ENCODE measurements around the gene FAM222A. TPM values are rescaled to one million over a fixed set of nuclear protein-coding genes. Genes with fewer than 3 reads are reported as not detected.

FAM222A gene
- total and polyA plus RNA-seq, 7 donors, result 1.1 to 3.3 (median 2.1) TPM

- Histone ChIP-seq H3K27ac (no peak overlapping the region), H3K27me3 (peaks cover 0 to 12% (median 6%) of the 10 kb centered on the region in 3 donors), H3K4me3 (no peak overlapping the region), H3K9me3 (no peaks in the 10 kb centered on the region), H3K4me1 (no peaks in the 10 kb centered on the region), H3K36me3 (no peaks in the 10 kb centered on the region)
- TF ChIP-seq, protein P1, sequence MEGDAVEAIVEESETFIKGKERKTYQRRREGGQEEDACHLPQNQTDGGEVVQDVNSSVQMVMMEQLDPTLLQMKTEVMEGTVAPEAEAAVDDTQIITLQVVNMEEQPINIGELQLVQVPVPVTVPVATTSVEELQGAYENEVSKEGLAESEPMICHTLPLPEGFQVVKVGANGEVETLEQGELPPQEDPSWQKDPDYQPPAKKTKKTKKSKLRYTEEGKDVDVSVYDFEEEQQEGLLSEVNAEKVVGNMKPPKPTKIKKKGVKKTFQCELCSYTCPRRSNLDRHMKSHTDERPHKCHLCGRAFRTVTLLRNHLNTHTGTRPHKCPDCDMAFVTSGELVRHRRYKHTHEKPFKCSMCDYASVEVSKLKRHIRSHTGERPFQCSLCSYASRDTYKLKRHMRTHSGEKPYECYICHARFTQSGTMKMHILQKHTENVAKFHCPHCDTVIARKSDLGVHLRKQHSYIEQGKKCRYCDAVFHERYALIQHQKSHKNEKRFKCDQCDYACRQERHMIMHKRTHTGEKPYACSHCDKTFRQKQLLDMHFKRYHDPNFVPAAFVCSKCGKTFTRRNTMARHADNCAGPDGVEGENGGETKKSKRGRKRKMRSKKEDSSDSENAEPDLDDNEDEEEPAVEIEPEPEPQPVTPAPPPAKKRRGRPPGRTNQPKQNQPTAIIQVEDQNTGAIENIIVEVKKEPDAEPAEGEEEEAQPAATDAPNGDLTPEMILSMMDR (IDR thresholded peaks at IDR 0.05), result no peak
- TF ChIP-seq POLR2AphosphoS5 (IDR thresholded peaks at IDR 0.05), result no peak
- intact Hi-C loops (cut with DNase I), result no loop called here
- DNase-seq, result no peak
- WGBS, 2 donors, result 66 to 67% methylated on average over 7 of the region's 7 CpGs
Measured at GRCh38 chr12:109703684-109704083, 9.9 kb upstream of the FAM222A start.

DNA sequence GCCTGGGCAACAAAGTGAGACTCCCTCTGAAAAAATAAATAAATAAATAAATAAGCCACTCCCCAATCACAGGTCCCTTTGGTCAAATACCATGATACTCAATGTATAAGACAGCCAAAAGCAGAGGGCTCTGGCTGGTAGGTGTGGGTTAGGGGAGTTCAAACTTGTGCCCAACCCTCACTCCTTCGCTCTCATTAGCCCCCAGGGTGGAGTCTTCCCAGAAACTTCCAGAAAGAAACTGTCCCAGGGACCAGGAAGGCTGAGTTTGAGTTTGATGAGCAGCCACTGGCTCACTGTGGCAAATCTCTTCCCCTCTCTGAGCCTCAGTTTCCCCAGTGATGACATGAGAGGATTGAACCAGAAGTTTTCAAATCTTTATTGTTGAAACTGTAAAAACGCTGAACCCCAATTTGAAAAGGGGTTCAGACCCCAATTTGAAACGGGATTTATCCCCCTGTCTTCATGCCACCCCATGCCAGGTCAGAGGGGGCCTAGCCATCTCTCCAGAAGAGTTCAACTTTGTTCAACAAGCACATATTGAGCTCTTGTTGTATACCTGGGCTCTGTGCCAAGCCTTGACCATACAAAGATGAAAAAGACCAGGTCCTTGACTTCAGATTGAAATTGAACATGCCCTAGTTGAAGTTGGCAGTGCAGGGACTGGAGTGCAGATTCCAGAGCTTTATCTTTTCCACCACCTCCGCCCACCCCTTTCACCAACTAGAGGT lies 9.1 kb upstream of the FAM222A start:
- Histone ChIP-seq H3K36me3 (no peaks in the 10 kb centered on the region), H3K27me3 (peaks cover 0 to 12% (median 6%) of the 10 kb centered on the region in 3 donors), H3K4me3 (no peak overlapping the region), H3K27ac (no peak overlapping the region), H3K9me3 (no peaks in the 10 kb centered on the region), H3K4me1 (no peaks in the 10 kb centered on the region)
- intact Hi-C loops (cut with DNase I), result no loop called here
- 83 to 84% methylated on average over 4 of the region's 4 CpGs for WGBS, 2 donors
- TF ChIP-seq, protein P1 (IDR thresholded peaks at IDR 0.05), result no peak
- TF ChIP-seq POLR2A (IDR thresholded peaks at IDR 0.05), result no peak
- no peak for TF ChIP-seq EP300 (IDR thresholded peaks at IDR 0.05)
- no peak for TF ChIP-seq POLR2AphosphoS5 (IDR thresholded peaks at IDR 0.05)
- no peak for DNase-seq

DNA sequence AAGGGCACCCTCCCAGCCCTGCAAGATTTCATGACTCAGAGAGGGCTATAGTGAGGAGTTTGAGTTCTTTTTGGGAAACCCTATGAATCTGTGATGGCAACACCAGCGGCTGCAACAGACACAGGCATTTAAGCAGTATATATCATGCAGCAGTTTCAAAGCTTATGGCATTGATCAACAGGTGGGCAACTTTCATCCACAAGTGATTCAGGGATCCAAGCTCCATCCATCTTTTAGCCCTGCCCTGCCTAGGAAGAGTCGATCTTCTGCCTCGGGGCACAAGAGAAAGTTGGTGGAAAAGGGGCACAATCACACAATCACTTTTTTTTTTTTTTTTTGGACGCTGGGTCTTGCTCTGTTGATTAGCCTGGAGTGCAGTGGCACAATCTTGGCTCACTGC lies 8.3 kb upstream of the FAM222A start:
- H3K4me3 ChIP-seq, result no peak overlapping the region
- WGBS, 2 donors, result 83 to 84% methylated on average over 4 of the region's 4 CpGs
- H3K36me3 ChIP-seq, result no peaks in the 10 kb centered on the region
- no peaks in the 10 kb centered on the region for H3K9me3 ChIP-seq
- DNase-seq, result no peak
- H3K27ac ChIP-seq, result no peak overlapping the region
- TF ChIP-seq, protein P1 (IDR thresholded peaks at IDR 0.05), result no peak
- TF ChIP-seq POLR2AphosphoS5 (IDR thresholded peaks at IDR 0.05) (no peak), EP300 (IDR thresholded peaks at IDR 0.05) (no peak), POLR2A (IDR thresholded peaks at IDR 0.05) (no peak)
- no peaks in the 10 kb centered on the region for H3K4me1 ChIP-seq
- intact Hi-C loops (cut with DNase I), result no loop called here
- peaks cover 0 to 18% (median 6%) of the 10 kb centered on the region in 3 donors for H3K27me3 ChIP-seq

DNA sequence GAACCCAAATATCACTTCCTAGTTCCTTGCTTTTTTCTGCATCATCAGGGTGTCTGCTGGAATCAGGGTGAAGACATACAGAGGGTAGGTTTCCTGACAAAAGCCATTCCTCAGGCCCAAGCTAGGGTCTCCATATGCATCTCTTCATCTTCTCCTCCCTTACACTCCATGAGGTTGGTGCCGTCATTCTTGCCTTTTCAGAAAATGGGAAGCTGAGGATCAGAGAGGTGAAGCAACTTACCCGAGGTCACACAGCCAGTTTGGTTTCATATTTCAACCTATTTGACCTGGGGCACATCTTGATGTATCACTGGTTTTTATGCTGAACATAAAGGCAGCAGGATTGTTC lies 7.3 kb upstream of the FAM222A start:
- DNase-seq, result no peak
- Histone ChIP-seq H3K4me1 (no peaks in the 10 kb centered on the region), H3K27ac (no peak overlapping the region), H3K36me3 (no peaks in the 10 kb centered on the region), H3K9me3 (no peaks in the 10 kb centered on the region), H3K4me3 (no peak overlapping the region), H3K27me3 (peaks cover 0 to 29% (median 16%) of the 10 kb centered on the region in 3 donors)
- 50 to 84% methylated on average over 2 of the region's 2 CpGs for WGBS, 2 donors
- TF ChIP-seq, protein P1 (IDR thresholded peaks at IDR 0.05), result no peak
- TF ChIP-seq POLR2AphosphoS5 (IDR thresholded peaks at IDR 0.05) (no peak), EP300 (IDR thresholded peaks at IDR 0.05) (no peak), POLR2A (IDR thresholded peaks at IDR 0.05) (no peak)
- intact Hi-C loops (cut with DNase I), result no loop called here
